Liver (tissue), 9 donors: ENCODE results near the gene SLC30A5. TPM values are rescaled to one million over a fixed set of nuclear protein-coding genes. Genes with fewer than 3 reads are reported as not detected.
"Not testable (repeated sequence)": the region's sequence is repeated elsewhere in the genome, so short reads cannot be mapped to it uniquely, and the experiment has no call there.

Experiments
- DNase-seq: peaks from one replicate; pipeline ENCODE4 v3.0.0-alpha.2; 2017; ENCODE audit warnings: low spot score
- H3K27ac ChIP-seq, 2 donors: one replicate each; pipeline ENCODE4 v1.7.0; 2013; ENCODE audit warnings: inconsistent platforms in 2 of 2, low read length in 2 of 2, control low read depth in 1 of 2, low read depth in 1 of 2, mild to moderate bottlenecking in 1 of 2
- H3K27me3 ChIP-seq, 4 donors: one replicate each; pipeline versions ENCODE4 v1.6.1 to v1.7.0; 2013; ENCODE audit warnings: low read length in 3 of 4, inconsistent platforms in 1 of 4, mild to moderate bottlenecking in 1 of 4, moderate library complexity in 1 of 4; ENCODE audit not compliant: control insufficient read depth in 4 of 4, insufficient read depth in 4 of 4
- H3K36me3 ChIP-seq, 4 donors: one replicate each; pipeline versions ENCODE4 v1.6.1 to v1.7.0; 2013; ENCODE audit warnings: low read length in 3 of 4, mild to moderate bottlenecking in 3 of 4, low read depth in 1 of 4, moderate library complexity in 1 of 4; ENCODE audit not compliant: control insufficient read depth in 4 of 4, insufficient read depth in 3 of 4
- H3K4me1 ChIP-seq, 4 donors: one replicate each; pipeline versions ENCODE4 v1.6.1 to v1.7.0; 2013; ENCODE audit warnings: low read length in 3 of 4, mild to moderate bottlenecking in 3 of 4, moderate library complexity in 1 of 4; ENCODE audit not compliant: control insufficient read depth in 4 of 4, insufficient read depth in 4 of 4
- H3K4me3 ChIP-seq, 3 donors: one replicate each; pipeline versions ENCODE4 v1.6.1 to v1.7.0; 2013; ENCODE audit warnings: low read length in 3 of 3, control low read depth in 1 of 3, low read depth in 1 of 3, mild to moderate bottlenecking in 1 of 3
- H3K9ac ChIP-seq, 2 donors: one replicate each; pipeline ENCODE4 v1.7.0; 2013; ENCODE audit warnings: low read length in 2 of 2, mild to moderate bottlenecking in 2 of 2, moderate library complexity in 2 of 2, control low read depth in 1 of 2, low read depth in 1 of 2
- H3K9me3 ChIP-seq, 4 donors: one replicate each; pipeline versions ENCODE4 v1.6.1 to v1.7.0; 2013; ENCODE audit warnings: low read length in 3 of 4; ENCODE audit not compliant: control insufficient read depth in 4 of 4
- EGR1 ChIP-seq, 2 donors: IDR thresholded peaks; 2 replicates each; pipeline ENCODE4 v1.6.1; 2016 to 2018; ENCODE audit warnings: antibody characterized with exemption in 2 of 2, low read depth in 2 of 2
- FOXA1 ChIP-seq: IDR thresholded peaks from 2 replicates; pipeline ENCODE4 v1.6.1; 2016; ENCODE audit warnings: antibody characterized with exemption
- FOXA2 ChIP-seq: IDR thresholded peaks from 2 replicates; pipeline ENCODE4 v1.6.1; 2016; ENCODE audit warnings: antibody characterized with exemption
- HNF4A ChIP-seq, 2 donors: conservative IDR thresholded peaks; 2 replicates each; pipeline ENCODE4 v1.6.1; 2016; ENCODE audit warnings: antibody characterized with exemption in 2 of 2, mild to moderate bottlenecking in 2 of 2
- HNF4G ChIP-seq: IDR thresholded peaks from 2 replicates; pipeline ENCODE4 v1.6.1; 2016; ENCODE audit warnings: antibody characterized with exemption
- JUND ChIP-seq, 2 donors: IDR thresholded peaks; 2 replicates each; pipeline ENCODE4 v1.6.1; 2016; ENCODE audit warnings: antibody characterized with exemption in 2 of 2
- NR2F2 ChIP-seq: IDR thresholded peaks from 2 replicates; pipeline ENCODE4 v1.6.1; 2016; ENCODE audit warnings: antibody characterized with exemption
- RAD21 ChIP-seq, 2 donors: IDR thresholded peaks; 2 replicates each; pipeline ENCODE4 v1.6.1; 2016; ENCODE audit warnings: antibody characterized with exemption in 2 of 2, mild to moderate bottlenecking in 2 of 2
- TAF1 ChIP-seq: conservative IDR thresholded peaks from 2 replicates; pipeline ENCODE4 v1.6.1; 2016; ENCODE audit warnings: antibody characterized with exemption, mild to moderate bottlenecking
- YY1 ChIP-seq: IDR thresholded peaks from 2 replicates; pipeline ENCODE4 v1.6.1; 2016; ENCODE audit warnings: antibody characterized with exemption, mild to moderate bottlenecking
- WGBS: extraction: QIAGEN DNeasy Blood & Tissue Kit; methylation state at CpG from one replicate; pipeline ENCODE4 v1.1.7; 2013; 5-methylcytosine and 5-hydroxymethylcytosine counted together
- polyA plus RNA-seq, 2 donors: library from polyadenylated mRNA; stranded (reverse) in 1 of 2; unstranded in 1 of 2; fragments of 200-250 nt in 1 of 2; fragments of >200 nt in 1 of 2; fragmentation: Nextera tagmentation in 1 of 2; extraction: Ambion mirVana in 1 of 2; gene quantifications; one replicate each; pipeline versions ENCODE4 v1.2.1 to v1.2.3, GENCODE V29; 2013 to 2015
- total RNA-seq, 2 donors: library from RNA; depleted of rRNA; stranded (reverse); fragments of >200 nt; gene quantifications; one replicate each; pipeline ENCODE4 v1.2.3, GENCODE V29; 2014
- TF ChIP-seq, protein P1 (sequence below): fragments of 150-350 bp; IDR thresholded peaks from 2 replicates; pipeline ENCODE4 v1.5.1; 2017; ENCODE audit warnings: improper control_type of control experiment, low read depth, low read length; ENCODE audit not compliant: missing input control
- TF ChIP-seq, protein P2 (sequence below): IDR thresholded peaks from 2 replicates; pipeline ENCODE4 v1.6.1; 2016; ENCODE audit warnings: antibody characterized with exemption, mild to moderate bottlenecking
- donor health status: healthy.
- donor health status: healthy.
- donor health status: healthy.
- donor health status: healthy.
- donor health status: healthy.

SLC30A5 gene
- total and polyA plus RNA-seq, 4 donors = 15.5 to 37.8 (median 26.2) TPM

DNA sequence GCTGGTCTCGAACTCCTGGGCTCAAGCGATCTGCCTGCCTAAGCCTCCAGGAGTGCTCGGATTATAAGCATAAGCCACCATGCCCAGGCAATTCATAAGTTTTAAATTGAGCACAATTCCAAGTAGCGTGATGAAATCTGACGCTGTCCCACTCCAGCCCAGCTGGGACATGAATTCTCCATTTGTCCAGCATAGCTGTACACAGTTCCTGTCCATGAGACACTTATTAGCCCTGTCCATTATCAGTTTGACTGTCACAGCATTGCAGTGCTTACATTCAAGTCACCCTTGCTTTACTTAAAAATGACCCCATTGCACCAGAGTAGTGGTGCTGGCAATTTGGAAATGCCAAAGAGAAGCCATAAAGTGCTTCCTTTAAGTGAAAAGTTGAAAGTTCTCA lies 7.6 kb upstream of the SLC30A5 start:
- Histone ChIP-seq H3K9me3 (no peaks in the 10 kb centered on the region), H3K4me1 (no peaks in the 10 kb centered on the region), H3K9ac (no peak overlapping the region), H3K27me3 (no peaks in the 10 kb centered on the region), H3K27ac (no peak overlapping the region), H3K4me3 (no peak overlapping the region), H3K36me3 (no peaks in the 10 kb centered on the region)
- 92% methylated on average over 5 of the region's 5 CpGs for WGBS
- DNase-seq = no peak
- TF ChIP-seq, protein P1, sequence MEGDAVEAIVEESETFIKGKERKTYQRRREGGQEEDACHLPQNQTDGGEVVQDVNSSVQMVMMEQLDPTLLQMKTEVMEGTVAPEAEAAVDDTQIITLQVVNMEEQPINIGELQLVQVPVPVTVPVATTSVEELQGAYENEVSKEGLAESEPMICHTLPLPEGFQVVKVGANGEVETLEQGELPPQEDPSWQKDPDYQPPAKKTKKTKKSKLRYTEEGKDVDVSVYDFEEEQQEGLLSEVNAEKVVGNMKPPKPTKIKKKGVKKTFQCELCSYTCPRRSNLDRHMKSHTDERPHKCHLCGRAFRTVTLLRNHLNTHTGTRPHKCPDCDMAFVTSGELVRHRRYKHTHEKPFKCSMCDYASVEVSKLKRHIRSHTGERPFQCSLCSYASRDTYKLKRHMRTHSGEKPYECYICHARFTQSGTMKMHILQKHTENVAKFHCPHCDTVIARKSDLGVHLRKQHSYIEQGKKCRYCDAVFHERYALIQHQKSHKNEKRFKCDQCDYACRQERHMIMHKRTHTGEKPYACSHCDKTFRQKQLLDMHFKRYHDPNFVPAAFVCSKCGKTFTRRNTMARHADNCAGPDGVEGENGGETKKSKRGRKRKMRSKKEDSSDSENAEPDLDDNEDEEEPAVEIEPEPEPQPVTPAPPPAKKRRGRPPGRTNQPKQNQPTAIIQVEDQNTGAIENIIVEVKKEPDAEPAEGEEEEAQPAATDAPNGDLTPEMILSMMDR = no peak
- TF ChIP-seq JUND (IDR thresholded peaks at IDR 0.05) = no peak
- TF ChIP-seq YY1 = no peak
- TF ChIP-seq, protein P2, sequence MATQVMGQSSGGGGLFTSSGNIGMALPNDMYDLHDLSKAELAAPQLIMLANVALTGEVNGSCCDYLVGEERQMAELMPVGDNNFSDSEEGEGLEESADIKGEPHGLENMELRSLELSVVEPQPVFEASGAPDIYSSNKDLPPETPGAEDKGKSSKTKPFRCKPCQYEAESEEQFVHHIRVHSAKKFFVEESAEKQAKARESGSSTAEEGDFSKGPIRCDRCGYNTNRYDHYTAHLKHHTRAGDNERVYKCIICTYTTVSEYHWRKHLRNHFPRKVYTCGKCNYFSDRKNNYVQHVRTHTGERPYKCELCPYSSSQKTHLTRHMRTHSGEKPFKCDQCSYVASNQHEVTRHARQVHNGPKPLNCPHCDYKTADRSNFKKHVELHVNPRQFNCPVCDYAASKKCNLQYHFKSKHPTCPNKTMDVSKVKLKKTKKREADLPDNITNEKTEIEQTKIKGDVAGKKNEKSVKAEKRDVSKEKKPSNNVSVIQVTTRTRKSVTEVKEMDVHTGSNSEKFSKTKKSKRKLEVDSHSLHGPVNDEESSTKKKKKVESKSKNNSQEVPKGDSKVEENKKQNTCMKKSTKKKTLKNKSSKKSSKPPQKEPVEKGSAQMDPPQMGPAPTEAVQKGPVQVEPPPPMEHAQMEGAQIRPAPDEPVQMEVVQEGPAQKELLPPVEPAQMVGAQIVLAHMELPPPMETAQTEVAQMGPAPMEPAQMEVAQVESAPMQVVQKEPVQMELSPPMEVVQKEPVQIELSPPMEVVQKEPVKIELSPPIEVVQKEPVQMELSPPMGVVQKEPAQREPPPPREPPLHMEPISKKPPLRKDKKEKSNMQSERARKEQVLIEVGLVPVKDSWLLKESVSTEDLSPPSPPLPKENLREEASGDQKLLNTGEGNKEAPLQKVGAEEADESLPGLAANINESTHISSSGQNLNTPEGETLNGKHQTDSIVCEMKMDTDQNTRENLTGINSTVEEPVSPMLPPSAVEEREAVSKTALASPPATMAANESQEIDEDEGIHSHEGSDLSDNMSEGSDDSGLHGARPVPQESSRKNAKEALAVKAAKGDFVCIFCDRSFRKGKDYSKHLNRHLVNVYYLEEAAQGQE = no peak
- no peak for TF ChIP-seq FOXA2
- TF ChIP-seq EGR1 (IDR thresholded peaks at IDR 0.05; ENCODE audit: low read depth in 2 of 2) = no peak
- TF ChIP-seq TAF1 = no peak
- no peak for TF ChIP-seq FOXA1
- no peak for TF ChIP-seq HNF4G

DNA sequence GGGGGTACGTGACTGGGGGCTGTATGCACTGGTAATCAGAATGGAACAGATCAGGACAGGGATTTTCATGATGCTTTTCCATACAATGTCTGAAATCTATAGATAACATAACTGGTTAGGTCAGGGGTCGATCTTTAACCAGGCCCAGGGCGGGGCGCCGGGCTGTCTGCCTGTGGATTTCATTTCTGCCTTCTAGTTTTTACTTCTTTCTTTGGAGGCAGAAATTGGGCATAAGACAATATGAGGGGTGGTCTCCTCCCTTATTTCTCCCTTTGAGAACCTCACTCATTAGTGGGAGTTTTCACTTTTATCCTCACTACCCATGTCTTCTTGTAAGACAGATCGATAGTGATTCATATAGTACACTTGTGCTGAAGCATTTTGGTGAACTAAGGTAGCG lies 5.8 kb upstream of the SLC30A5 start:
- not testable (repeated sequence) for H3K9ac ChIP-seq, H3K9me3 ChIP-seq, H3K36me3 ChIP-seq, H3K4me3 ChIP-seq, H3K27me3 ChIP-seq, DNase-seq, H3K4me1 ChIP-seq, H3K27ac ChIP-seq
- WGBS = 94% methylated on average over 7 of the region's 7 CpGs

DNA sequence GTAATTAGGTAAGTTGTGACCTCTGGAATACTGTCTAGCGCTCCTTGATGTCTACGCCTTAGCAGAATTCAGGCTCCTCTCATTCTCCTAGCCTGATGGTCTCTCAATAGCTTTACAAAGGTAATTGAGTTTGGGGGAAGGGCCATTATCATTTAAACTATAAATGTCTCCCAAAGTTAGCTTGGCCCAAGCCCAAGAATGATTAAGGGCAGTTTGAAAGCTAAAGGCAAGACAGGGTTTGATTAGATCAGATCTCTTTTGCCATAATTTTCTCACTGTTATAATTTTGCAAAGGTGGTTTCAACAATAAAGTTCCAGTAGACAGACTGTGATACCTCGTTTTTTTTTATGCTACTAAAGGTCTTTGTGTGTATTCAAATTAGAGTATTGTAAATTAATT lies 3.7 kb upstream of the SLC30A5 start:
- H3K27ac ChIP-seq = no peak overlapping the region
- no peak for DNase-seq
- TF ChIP-seq RAD21 (IDR thresholded peaks at IDR 0.05) = no peak
- no peak for TF ChIP-seq HNF4A (conservative IDR thresholded peaks at IDR 0.05)
- TF ChIP-seq FOXA2 = no peak
- TF ChIP-seq NR2F2 = no peak
- no peak for TF ChIP-seq TAF1
- no peak for TF ChIP-seq EGR1 (IDR thresholded peaks at IDR 0.05; ENCODE audit: low read depth in 2 of 2)
- TF ChIP-seq, protein P1 = no peak
- no peak overlapping the region for H3K9ac ChIP-seq
- WGBS = 87% methylated on average over 3 of the region's 3 CpGs
- no peaks in the 10 kb centered on the region for H3K9me3 ChIP-seq
- H3K4me1 ChIP-seq = peaks cover 1 to 9% (median 7%) of the 10 kb centered on the region in 4 donors
- no peak overlapping the region for H3K4me3 ChIP-seq
- no peaks in the 10 kb centered on the region for H3K36me3 ChIP-seq
- no peaks in the 10 kb centered on the region for H3K27me3 ChIP-seq
